ENCODE data around the gene SLC4A4.

DNA sequence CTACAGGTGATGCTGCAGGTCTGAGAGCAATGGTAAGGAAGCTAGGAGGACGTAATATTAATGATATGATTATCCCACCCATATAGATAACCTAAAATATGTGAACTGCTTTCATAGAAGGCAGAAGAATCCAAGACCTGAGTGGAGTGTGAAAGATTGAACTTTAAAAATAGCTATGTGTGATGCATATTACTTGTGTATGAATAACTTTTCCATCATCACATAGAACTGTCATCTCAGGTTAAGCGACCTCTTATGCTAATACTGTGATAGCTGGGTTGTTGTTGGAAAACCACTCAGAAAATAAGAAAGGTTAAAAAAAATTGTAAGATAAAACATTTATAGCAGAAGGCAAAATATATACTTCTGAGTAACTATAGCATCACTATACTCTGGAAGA is 90.3 kb downstream of the SLC4A4 start:
- TF ChIP-seq, protein P1, sequence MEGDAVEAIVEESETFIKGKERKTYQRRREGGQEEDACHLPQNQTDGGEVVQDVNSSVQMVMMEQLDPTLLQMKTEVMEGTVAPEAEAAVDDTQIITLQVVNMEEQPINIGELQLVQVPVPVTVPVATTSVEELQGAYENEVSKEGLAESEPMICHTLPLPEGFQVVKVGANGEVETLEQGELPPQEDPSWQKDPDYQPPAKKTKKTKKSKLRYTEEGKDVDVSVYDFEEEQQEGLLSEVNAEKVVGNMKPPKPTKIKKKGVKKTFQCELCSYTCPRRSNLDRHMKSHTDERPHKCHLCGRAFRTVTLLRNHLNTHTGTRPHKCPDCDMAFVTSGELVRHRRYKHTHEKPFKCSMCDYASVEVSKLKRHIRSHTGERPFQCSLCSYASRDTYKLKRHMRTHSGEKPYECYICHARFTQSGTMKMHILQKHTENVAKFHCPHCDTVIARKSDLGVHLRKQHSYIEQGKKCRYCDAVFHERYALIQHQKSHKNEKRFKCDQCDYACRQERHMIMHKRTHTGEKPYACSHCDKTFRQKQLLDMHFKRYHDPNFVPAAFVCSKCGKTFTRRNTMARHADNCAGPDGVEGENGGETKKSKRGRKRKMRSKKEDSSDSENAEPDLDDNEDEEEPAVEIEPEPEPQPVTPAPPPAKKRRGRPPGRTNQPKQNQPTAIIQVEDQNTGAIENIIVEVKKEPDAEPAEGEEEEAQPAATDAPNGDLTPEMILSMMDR (IDR thresholded peaks at IDR 0.05), result no peak
- TF ChIP-seq POLR2AphosphoS5 (IDR thresholded peaks at IDR 0.05) (no peak), POLR2A (IDR thresholded peaks at IDR 0.05) (no peak), EP300 (IDR thresholded peaks at IDR 0.05) (no peak)

Data from sigmoid colon (tissue), 4 donors.